RWPE2 (cell line): Measurements from ENCODE around the gene STX16.
A peak's percentile ranks its signal among the peaks of the same experiment; 100 is the strongest.

Experiments
- ATAC-seq: fragments of 200-7000 bp; cut with Tn5 transposase; 3 replicates; pipeline ENCODE4 v1.9.1; 2021; ENCODE audit warnings: low read depth
- DNase-seq: peaks from one replicate; pipeline ENCODE4 v3.0.0-alpha.2; 2020; ENCODE audit warnings: low spot score
- H3K27ac ChIP-seq: fragments of 450-650 bp; 2 replicates; pipeline ENCODE4 v1.5.1; 2017; ENCODE audit warnings: mild to moderate bottlenecking; ENCODE audit not compliant: poor library complexity, severe bottlenecking
- H3K27me3 ChIP-seq: fragments of 250-450 bp; sonication (Bioruptor Pico); 2 replicates; pipeline ENCODE4 v1.5.1; 2021; ENCODE audit warnings: mild to moderate bottlenecking, moderate library complexity; ENCODE audit not compliant: insufficient read depth, poor library complexity, severe bottlenecking
- H3K36me3 ChIP-seq: fragments of 250-450 bp; sonication (Bioruptor Pico); 2 replicates; pipeline ENCODE4 v1.5.1; 2020; ENCODE audit warnings: low read depth, mild to moderate bottlenecking, moderate library complexity
- H3K4me1 ChIP-seq: fragments of 250-450 bp; sonication (Bioruptor Pico); 2 replicates; pipeline ENCODE4 v1.5.1; 2021; ENCODE audit warnings: mild to moderate bottlenecking, moderate library complexity; ENCODE audit not compliant: insufficient read depth, poor library complexity, severe bottlenecking
- H3K4me3 ChIP-seq: fragments of 250-450 bp; sonication (Bioruptor Pico); 2 replicates; pipeline ENCODE4 v1.5.1; 2021; ENCODE audit warnings: mild to moderate bottlenecking, moderate library complexity; ENCODE audit not compliant: severe bottlenecking
- H3K9me3 ChIP-seq: fragments of 250-450 bp; sonication (Bioruptor Pico); 2 replicates; pipeline ENCODE4 v1.5.1; 2021; ENCODE audit warnings: mild to moderate bottlenecking, moderate library complexity; ENCODE audit not compliant: severe bottlenecking
- TF ChIP-seq, protein P1 (sequence below): fragments of 450-650 bp; IDR thresholded peaks from one replicate; pipeline ENCODE4 v1.5.1; 2017; ENCODE audit warnings: mild to moderate bottlenecking, moderate library complexity; ENCODE audit not compliant: poor library complexity, severe bottlenecking

STX16 gene

DNA sequence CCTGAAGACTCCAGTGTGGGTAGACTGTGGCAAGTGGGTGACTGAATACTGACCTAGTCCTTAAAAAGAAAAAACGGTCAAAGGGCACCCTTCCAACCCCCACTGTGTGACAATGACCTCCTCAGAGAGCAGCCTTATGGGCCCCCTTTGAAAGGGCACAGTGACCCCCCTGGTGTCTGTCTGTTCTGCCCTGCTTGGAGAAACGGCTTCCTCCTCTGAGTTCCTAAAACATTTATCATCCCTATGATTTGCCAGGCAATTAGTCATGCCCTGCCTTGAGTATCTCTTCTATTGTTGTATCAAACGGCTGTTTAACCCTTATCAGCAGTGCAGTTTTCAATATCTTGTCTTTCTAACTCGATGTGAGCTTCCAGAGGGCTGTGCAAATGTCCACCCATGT, 21.0 kb upstream of the STX16 start:
- ATAC-seq (peak; percentile 95), DNase-seq (no peak)
- H3K4me3 ChIP-seq, result no peak overlapping the region
- TF ChIP-seq, protein P1, sequence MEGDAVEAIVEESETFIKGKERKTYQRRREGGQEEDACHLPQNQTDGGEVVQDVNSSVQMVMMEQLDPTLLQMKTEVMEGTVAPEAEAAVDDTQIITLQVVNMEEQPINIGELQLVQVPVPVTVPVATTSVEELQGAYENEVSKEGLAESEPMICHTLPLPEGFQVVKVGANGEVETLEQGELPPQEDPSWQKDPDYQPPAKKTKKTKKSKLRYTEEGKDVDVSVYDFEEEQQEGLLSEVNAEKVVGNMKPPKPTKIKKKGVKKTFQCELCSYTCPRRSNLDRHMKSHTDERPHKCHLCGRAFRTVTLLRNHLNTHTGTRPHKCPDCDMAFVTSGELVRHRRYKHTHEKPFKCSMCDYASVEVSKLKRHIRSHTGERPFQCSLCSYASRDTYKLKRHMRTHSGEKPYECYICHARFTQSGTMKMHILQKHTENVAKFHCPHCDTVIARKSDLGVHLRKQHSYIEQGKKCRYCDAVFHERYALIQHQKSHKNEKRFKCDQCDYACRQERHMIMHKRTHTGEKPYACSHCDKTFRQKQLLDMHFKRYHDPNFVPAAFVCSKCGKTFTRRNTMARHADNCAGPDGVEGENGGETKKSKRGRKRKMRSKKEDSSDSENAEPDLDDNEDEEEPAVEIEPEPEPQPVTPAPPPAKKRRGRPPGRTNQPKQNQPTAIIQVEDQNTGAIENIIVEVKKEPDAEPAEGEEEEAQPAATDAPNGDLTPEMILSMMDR, result peak; percentile 35
- peak overlapping the region; percentile 71 for H3K27ac ChIP-seq
- no peaks in the 10 kb centered on the region for H3K9me3 ChIP-seq
- H3K4me1 ChIP-seq, result peaks cover 26% of the 10 kb centered on the region
- no peaks in the 10 kb centered on the region for H3K27me3 ChIP-seq
- H3K36me3 ChIP-seq, result no peaks in the 10 kb centered on the region

DNA sequence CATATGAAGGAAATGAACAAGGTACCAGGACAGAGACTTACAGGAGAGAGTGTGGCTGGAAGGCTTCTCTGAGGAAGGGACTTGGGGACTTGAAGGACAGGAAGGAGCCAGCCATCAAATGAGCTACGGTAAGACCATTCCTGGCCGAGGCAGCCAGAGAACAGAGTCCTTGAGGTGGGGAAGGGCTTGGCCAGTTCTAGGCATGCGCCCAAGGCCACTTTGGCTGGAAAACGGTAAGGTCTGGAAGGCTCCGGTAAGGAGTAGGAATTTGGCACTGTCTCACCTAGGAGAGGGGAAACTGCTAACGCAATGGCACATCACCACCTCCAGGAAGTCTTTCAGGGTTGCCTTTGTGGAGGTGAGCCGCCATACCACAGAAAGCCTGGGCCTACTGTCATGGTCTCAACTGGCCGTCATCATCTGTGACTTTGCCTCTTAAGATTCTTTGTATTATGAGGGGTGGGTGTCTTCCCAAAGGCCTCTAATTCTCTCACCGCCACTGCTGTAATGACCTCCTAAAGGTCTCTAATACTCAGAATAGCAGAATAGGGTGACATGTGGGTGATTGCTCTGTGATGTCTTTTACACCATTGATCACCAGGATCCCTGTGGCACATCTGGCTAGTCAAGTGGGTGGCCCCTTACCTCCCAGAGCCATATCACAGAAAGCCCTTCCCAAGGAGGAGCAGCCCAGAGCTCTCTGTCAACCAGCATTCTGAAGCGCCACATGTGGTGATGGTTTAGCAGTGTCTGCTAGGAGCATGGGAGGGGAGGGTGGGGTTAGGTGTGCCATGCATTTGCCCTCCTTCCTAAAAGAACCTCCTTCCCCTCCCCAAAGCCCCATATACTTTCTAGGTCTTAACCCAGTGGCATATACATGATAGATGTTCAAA, 17.7 kb upstream of the STX16 start:
- no peak for ATAC-seq
- TF ChIP-seq, protein P1, result no peak
- peak; percentile 67 for DNase-seq
- no peaks in the 10 kb centered on the region for H3K27me3 ChIP-seq
- peaks cover 18% of the 10 kb centered on the region for H3K4me1 ChIP-seq
- H3K9me3 ChIP-seq, result no peaks in the 10 kb centered on the region
- H3K4me3 ChIP-seq, result no peak overlapping the region
- no peaks in the 10 kb centered on the region for H3K36me3 ChIP-seq
- no peak overlapping the region for H3K27ac ChIP-seq

DNA sequence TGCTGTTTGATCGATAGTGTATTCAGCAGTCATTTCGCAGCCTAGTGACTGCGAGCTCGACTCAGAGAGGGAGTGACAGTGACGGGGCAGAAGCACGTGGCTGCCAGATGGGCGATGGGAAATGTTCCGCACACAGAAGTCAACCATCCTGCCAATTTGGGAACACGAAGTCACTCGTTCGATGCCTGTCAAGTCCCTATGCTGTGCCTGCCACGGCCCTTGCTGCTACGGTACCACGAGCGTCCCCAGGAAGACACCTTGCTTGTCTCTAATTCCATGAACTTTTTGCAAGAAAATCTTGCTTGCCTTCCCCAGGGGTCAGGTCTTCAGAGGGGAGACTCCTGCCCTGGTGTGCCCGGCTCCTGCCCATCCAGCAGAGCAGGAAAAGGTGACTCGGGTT, 17.0 kb upstream of the STX16 start:
- Histone ChIP-seq H3K27ac (no peak overlapping the region), H3K4me3 (no peak overlapping the region), H3K27me3 (no peaks in the 10 kb centered on the region), H3K36me3 (no peaks in the 10 kb centered on the region), H3K4me1 (peaks cover 18% of the 10 kb centered on the region), H3K9me3 (no peaks in the 10 kb centered on the region)
- DNase-seq (peak; percentile 78), ATAC-seq (no peak)
- TF ChIP-seq, protein P1, result no peak

DNA sequence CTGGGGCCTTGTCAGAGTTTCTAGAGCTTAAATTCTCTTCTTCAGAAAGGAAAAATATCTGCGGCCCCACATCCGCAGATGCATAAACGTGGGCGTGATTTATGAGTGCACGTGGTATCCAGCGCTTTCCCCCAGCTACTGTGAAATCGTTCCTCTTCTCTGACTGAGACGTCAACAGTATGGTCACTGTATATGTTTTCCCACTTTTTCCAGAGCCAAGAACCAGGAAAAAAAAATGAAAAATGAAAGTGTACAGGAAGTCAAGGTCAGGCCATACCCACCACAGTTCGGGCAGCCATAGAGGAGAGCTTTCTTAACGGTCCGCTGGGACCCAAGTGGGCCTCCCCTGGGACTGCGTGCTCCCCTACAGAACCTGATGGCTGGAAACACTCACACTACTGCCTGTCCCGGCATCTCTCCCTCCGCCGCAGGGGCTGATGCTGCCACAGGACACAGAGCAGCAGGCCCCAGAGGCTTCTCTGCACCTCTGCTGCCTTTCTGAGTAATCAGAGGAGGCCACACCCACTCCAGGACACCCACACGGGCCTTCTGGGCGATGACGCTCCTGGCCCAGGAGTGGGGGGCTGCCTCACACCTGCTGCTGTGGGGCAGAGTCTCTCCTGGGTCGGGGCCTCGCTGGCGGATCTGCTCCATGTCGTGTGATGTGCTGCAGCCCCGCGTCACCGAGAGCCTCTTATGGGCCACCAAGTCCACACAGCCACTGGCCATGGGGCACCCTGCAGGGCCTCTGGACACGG, 16.4 kb upstream of the STX16 start:
- TF ChIP-seq, protein P1, result no peak
- peaks cover 12% of the 10 kb centered on the region for H3K4me1 ChIP-seq
- no peak overlapping the region for H3K27ac ChIP-seq
- no peaks in the 10 kb centered on the region for H3K36me3 ChIP-seq
- no peaks in the 10 kb centered on the region for H3K27me3 ChIP-seq
- ATAC-seq, result peak; percentile 33; the same call in 2 of the 3 replicates
- peak; percentile 84 for DNase-seq
- no peaks in the 10 kb centered on the region for H3K9me3 ChIP-seq
- H3K4me3 ChIP-seq, result no peak overlapping the region
